A673 (cell line): ENCODE results near the gene PIPOX.

ENCODE experiments used
- CTCF ChIP-seq: fragments of 300-800, 200-600 bp; sonication (generic); conservative IDR thresholded peaks from 2 replicates; pipeline ENCODE4 v1.5.1; 2017; ENCODE audit warnings: low read depth, mild to moderate bottlenecking, antibody characterized with exemption, low read length, moderate library complexity, mixed read lengths
- EZH2 ChIP-seq: fragments of 200-600 bp; sonication (generic); IDR thresholded peaks from 2 replicates; pipeline ENCODE4 v1.6.1; 2017; ENCODE audit warnings: borderline replicate concordance, low read depth, mild to moderate bottlenecking, mixed read lengths, antibody characterized with exemption, low read length; ENCODE audit not compliant: poor library complexity, severe bottlenecking

GRCh38 chr17:29019475-29020181 is 23.3 kb upstream of the PIPOX start:
- TF ChIP-seq CTCF (no peak), EZH2 (no peak)
